ENCODE results near the gene MPP4. TPM values are rescaled to one million over a fixed set of nuclear protein-coding genes. Genes with fewer than 3 reads are reported as not detected.
A peak's percentile ranks its signal among the peaks of the same experiment; 100 is the strongest.

Gene MPP4
- polyA plus RNA-seq (2011; rRNA removed), result 8.6 and 9.1 TPM in 2 replicates
- 7.7 and 8.0 TPM in 2 replicates for polyA minus RNA-seq (2011; rRNA and poly(A)+ RNA removed)

- no peak for DNase-seq (ENCODE audit: low read depth, low spot score)
- TF ChIP-seq CTCF (IDR thresholded peaks at IDR 0.05; ENCODE audit: low read depth, low read length), result no peak
- Histone ChIP-seq H3K9me3 (ENCODE audit: control insufficient read depth, insufficient read depth, low read length) (no peaks in the 10 kb centered on the region), H3K27ac (ENCODE audit: low read depth, low read length) (peak within 1 kb of the TSS; percentile 58), H3K4me3 (ENCODE audit: low read depth, low read length) (no peak within 1 kb of the TSS; the same call in 1 of the 2 replicates), H3K27me3 (ENCODE audit: control insufficient read depth, insufficient read depth, low read length) (no peaks in the 10 kb centered on the region)
- POLR2A ChIA-PET, result interaction anchor here (0.6 to 2.5 kb wide), 2 partner anchors 44 to 432 kb away, joined by 3 to 10 read pairs; no protein-coding TSS in a partner anchor
- CTCF ChIA-PET, result interaction anchor here (1.5 kb wide), 1 partner anchor 462 kb away, joined by 3 read pairs; no protein-coding TSS in a partner anchor
Measured at GRCh38 chr2:201698588-201699226, at the start of gene MPP4. MPP4 (minus strand) TSS chr2:201698644; CDS start chr2:201693954, 4,690 bp downstream.

GRCh38 chr2:201746551-201746950 is 48.1 kb upstream of the MPP4 start:
- DNase-seq (ENCODE audit: low read depth, low spot score), result no peak
- no peak for TF ChIP-seq CTCF (IDR thresholded peaks at IDR 0.05; ENCODE audit: low read depth, low read length)
- H3K27me3 ChIP-seq (ENCODE audit: control insufficient read depth, insufficient read depth, low read length), result no peaks in the 10 kb centered on the region
- no peak overlapping the region for H3K27ac ChIP-seq (ENCODE audit: low read depth, low read length)
- H3K4me3 ChIP-seq (ENCODE audit: low read depth, low read length), result no peak overlapping the region
- CTCF ChIA-PET, result no interaction called here
- POLR2A ChIA-PET, result no interaction called here
- no peaks in the 10 kb centered on the region for H3K9me3 ChIP-seq (ENCODE audit: control insufficient read depth, insufficient read depth, low read length)

- TF ChIP-seq CTCF (IDR thresholded peaks at IDR 0.05; ENCODE audit: low read depth, low read length), result no peak
- POLR2A ChIA-PET, result no interaction called here
- DNase-seq (ENCODE audit: low read depth, low spot score), result no peak
- CTCF ChIA-PET, result no interaction called here
- H3K27ac ChIP-seq (ENCODE audit: low read depth, low read length), result no peak overlapping the region
- no peaks in the 10 kb centered on the region; the same call in 1 of the 2 replicates for H3K9me3 ChIP-seq (ENCODE audit: control insufficient read depth, insufficient read depth, low read length)
- H3K4me3 ChIP-seq (ENCODE audit: low read depth, low read length), result no peak overlapping the region
- no peaks in the 10 kb centered on the region for H3K27me3 ChIP-seq (ENCODE audit: control insufficient read depth, insufficient read depth, low read length)
Measured at GRCh38 chr2:201735486-201735885, 37.0 kb upstream of the MPP4 start.

- no peak for TF ChIP-seq CTCF (IDR thresholded peaks at IDR 0.05; ENCODE audit: low read depth, low read length)
- H3K27ac ChIP-seq (ENCODE audit: low read depth, low read length), result no peak overlapping the region
- H3K27me3 ChIP-seq (ENCODE audit: control insufficient read depth, insufficient read depth, low read length), result no peaks in the 10 kb centered on the region
- ChIA-PET CTCF (interaction anchor here (0.7 to 1.5 kb wide), 2 partner anchors 8 to 15 kb away, joined by 3 to 4 read pairs; no protein-coding TSS in a partner anchor), POLR2A (no interaction called here)
- H3K9me3 ChIP-seq (ENCODE audit: control insufficient read depth, insufficient read depth, low read length), result no peaks in the 10 kb centered on the region; the same call in 1 of the 2 replicates
- no peak overlapping the region for H3K4me3 ChIP-seq (ENCODE audit: low read depth, low read length)
- no peak for DNase-seq (ENCODE audit: low read depth, low spot score)
Measured at GRCh38 chr2:201734111-201734510, 35.7 kb upstream of the MPP4 start.

- ChIA-PET POLR2A (no interaction called here), CTCF (interaction anchor here (0.7 to 1.5 kb wide), 3 partner anchors 9 to 26 kb away, joined by 3 to 4 read pairs (median 3); no protein-coding TSS in a partner anchor)
- no peak overlapping the region for H3K4me3 ChIP-seq (ENCODE audit: low read depth, low read length)
- DNase-seq (ENCODE audit: low read depth, low spot score), result no peak
- no peak for TF ChIP-seq CTCF (IDR thresholded peaks at IDR 0.05; ENCODE audit: low read depth, low read length)
- H3K27ac ChIP-seq (ENCODE audit: low read depth, low read length), result no peak overlapping the region
- H3K9me3 ChIP-seq (ENCODE audit: control insufficient read depth, insufficient read depth, low read length), result no peaks in the 10 kb centered on the region; the same call in 1 of the 2 replicates
- H3K27me3 ChIP-seq (ENCODE audit: control insufficient read depth, insufficient read depth, low read length), result no peaks in the 10 kb centered on the region
Measured at GRCh38 chr2:201733544-201733943, 35.1 kb upstream of the MPP4 start.
